Suprapubic skin (tissue), 4 donors: ENCODE data around the gene TTC28. TPM values are rescaled to one million over a fixed set of nuclear protein-coding genes. Genes with fewer than 3 reads are reported as not detected.
"Not testable (repeated sequence)": the region's sequence is repeated elsewhere in the genome, so short reads cannot be mapped to it uniquely, and the experiment has no call there.

Experiments used
- DNase-seq, 2 donors: peaks; one replicate each; pipeline ENCODE4 v3.0.0-alpha.2; 2019; ENCODE audit warnings: low spot score in 2 of 2
- H3K27ac ChIP-seq: fragments of 200-600 bp; sonication (generic); one replicate; pipeline ENCODE4 v1.5.1; 2019
- H3K27me3 ChIP-seq: fragments of 200-600 bp; sonication (generic); one replicate; pipeline ENCODE4 v1.5.1; 2019
- H3K36me3 ChIP-seq: fragments of 200-600 bp; sonication (generic); one replicate; pipeline ENCODE4 v1.5.1; 2019
- H3K4me1 ChIP-seq: fragments of 200-600 bp; sonication (generic); one replicate; pipeline ENCODE4 v1.5.1; 2019
- H3K4me3 ChIP-seq: fragments of 200-600 bp; sonication (generic); one replicate; pipeline ENCODE4 v1.5.1; 2019; ENCODE audit warnings: mild to moderate bottlenecking
- H3K9me3 ChIP-seq: fragments of 200-600 bp; sonication (generic); one replicate; pipeline ENCODE4 v1.5.1; 2019
- CTCF ChIP-seq, 2 donors: fragments of 200-600 bp in 1 of 2; fragments of 450-650 bp in 1 of 2; sonication (generic) in 1 of 2; IDR thresholded peaks; one replicate each; pipeline ENCODE4 v1.5.1; 2016 to 2019; ENCODE audit warnings: antibody characterized with exemption in 2 of 2, mild to moderate bottlenecking in 1 of 2, moderate library complexity in 1 of 2
- EP300 ChIP-seq: sonication (generic); formaldehyde crosslinking; IDR thresholded peaks from one replicate; pipeline ENCODE4 v1.6.1; 2017; ENCODE audit warnings: antibody characterized with exemption
- POLR2A ChIP-seq, 2 donors: fragments of 450-650 bp; IDR thresholded peaks; one replicate each; pipeline ENCODE4 v1.6.1; 2017; ENCODE audit warnings: antibody characterized with exemption in 2 of 2, mild to moderate bottlenecking in 2 of 2, moderate library complexity in 2 of 2
- POLR2AphosphoS5 ChIP-seq, 3 donors: sonication (generic); formaldehyde crosslinking; IDR thresholded peaks; one replicate each; pipeline ENCODE4 v1.6.1; 2017; ENCODE audit warnings: antibody characterized with exemption in 3 of 3
- WGBS: methylation state at CpG from one replicate; pipeline ENCODE4 v1.1.5; 2018; 5-methylcytosine and 5-hydroxymethylcytosine counted together
- total RNA-seq, 4 donors: library from RNA; depleted of rRNA; stranded (reverse); fragments of >200 nt; gene quantifications; one replicate each; pipeline ENCODE4 v1.1.0, GENCODE V29; 2016

The TTC28 gene
- total RNA-seq, 4 donors from 2014 or later: 8.1 to 23.1 (median 11.7) TPM

- no peak for TF ChIP-seq POLR2AphosphoS5 (IDR thresholded peaks at IDR 0.05)
- TF ChIP-seq POLR2A (IDR thresholded peaks at IDR 0.05): no peak
- no peak for TF ChIP-seq EP300
- Histone ChIP-seq H3K9me3 (no peaks in the 10 kb centered on the region), H3K27ac (no peak overlapping the region), H3K36me3 (no peaks in the 10 kb centered on the region), H3K4me3 (no peak overlapping the region), H3K4me1 (peaks cover 8% of the 10 kb centered on the region), H3K27me3 (no peaks in the 10 kb centered on the region)
- DNase-seq: no peak
- 73% methylated on average over 1 of the region's 1 CpG for WGBS
Measured at GRCh38 chr22:28217277-28217676, 462.4 kb downstream of the TTC28 start.

GRCh38 chr22:28214750-28215149, 464.9 kb downstream of the TTC28 start:
- not testable (repeated sequence) for H3K27me3 ChIP-seq, H3K9me3 ChIP-seq, H3K27ac ChIP-seq, H3K36me3 ChIP-seq, H3K4me3 ChIP-seq, H3K4me1 ChIP-seq, DNase-seq
- 94% methylated on average over 5 of the region's 5 CpGs for WGBS

- not testable (repeated sequence) for H3K27me3 ChIP-seq, H3K4me1 ChIP-seq, DNase-seq, H3K36me3 ChIP-seq, H3K9me3 ChIP-seq, H3K4me3 ChIP-seq, H3K27ac ChIP-seq
- WGBS: 49% methylated on average over 2 of the region's 6 CpGs
Measured at GRCh38 chr22:28209457-28209856, 470.2 kb downstream of the TTC28 start.

GRCh38 chr22:28208787-28209186, 470.9 kb downstream of the TTC28 start:
- no peak for DNase-seq
- Histone ChIP-seq H3K4me1 (peaks cover 3% of the 10 kb centered on the region), H3K27ac (no peak overlapping the region), H3K9me3 (no peaks in the 10 kb centered on the region), H3K36me3 (no peaks in the 10 kb centered on the region), H3K4me3 (no peak overlapping the region), H3K27me3 (no peaks in the 10 kb centered on the region)
- no peak for TF ChIP-seq EP300
- TF ChIP-seq POLR2A (IDR thresholded peaks at IDR 0.05): no peak
- no peak for TF ChIP-seq CTCF (IDR thresholded peaks at IDR 0.05)
- TF ChIP-seq POLR2AphosphoS5 (IDR thresholded peaks at IDR 0.05): no peak
- WGBS: 97% methylated on average over 2 of the region's 2 CpGs

- Histone ChIP-seq H3K27me3 (no peaks in the 10 kb centered on the region), H3K4me3 (no peak overlapping the region), H3K9me3 (no peaks in the 10 kb centered on the region), H3K36me3 (no peaks in the 10 kb centered on the region), H3K27ac (no peak overlapping the region), H3K4me1 (peaks cover 3% of the 10 kb centered on the region)
- TF ChIP-seq POLR2A (IDR thresholded peaks at IDR 0.05): no peak
- no peak for TF ChIP-seq CTCF (IDR thresholded peaks at IDR 0.05)
- no peak for TF ChIP-seq EP300
- TF ChIP-seq POLR2AphosphoS5 (IDR thresholded peaks at IDR 0.05): no peak
- 94% methylated on average over 2 of the region's 2 CpGs for WGBS
- DNase-seq: no peak
Measured at GRCh38 chr22:28208036-28208435, 471.6 kb downstream of the TTC28 start.

- no peak for DNase-seq
- TF ChIP-seq EP300 (no peak), POLR2AphosphoS5 (IDR thresholded peaks at IDR 0.05) (no peak), CTCF (IDR thresholded peaks at IDR 0.05) (no peak), POLR2A (IDR thresholded peaks at IDR 0.05) (no peak)
- Histone ChIP-seq H3K27me3 (no peaks in the 10 kb centered on the region), H3K36me3 (no peaks in the 10 kb centered on the region), H3K4me3 (no peak overlapping the region), H3K9me3 (no peaks in the 10 kb centered on the region), H3K4me1 (peaks cover 3% of the 10 kb centered on the region), H3K27ac (no peak overlapping the region)
- WGBS: 92% methylated on average over 6 of the region's 6 CpGs
Measured at GRCh38 chr22:28207281-28208030, 472.2 kb downstream of the TTC28 start.

GRCh38 chr22:28205926-28206325, 473.7 kb downstream of the TTC28 start:
- no peak overlapping the region for H3K4me3 ChIP-seq
- no peak for DNase-seq
- H3K27ac ChIP-seq: no peak overlapping the region
- no peaks in the 10 kb centered on the region for H3K27me3 ChIP-seq
- TF ChIP-seq POLR2AphosphoS5 (IDR thresholded peaks at IDR 0.05): no peak
- TF ChIP-seq CTCF (IDR thresholded peaks at IDR 0.05): no peak
- TF ChIP-seq EP300: no peak
- no peaks in the 10 kb centered on the region for H3K9me3 ChIP-seq
- 96% methylated on average over 1 of the region's 1 CpG for WGBS
- H3K36me3 ChIP-seq: no peaks in the 10 kb centered on the region
- H3K4me1 ChIP-seq: peaks cover 3% of the 10 kb centered on the region
